K562 (cell line): ENCODE data around the gene GALNT7. TPM values are rescaled to one million over a fixed set of nuclear protein-coding genes. Genes with fewer than 3 reads are reported as not detected.
A peak's percentile ranks its signal among the peaks of the same experiment; 100 is the strongest.

Experiments
- CCNT2 ChIP-seq: IDR thresholded peaks from 2 replicates; pipeline ENCODE4 v1.6.1; 2011; ENCODE audit warnings: borderline replicate concordance, low read depth, mild to moderate bottlenecking, moderate library complexity, mixed read lengths, low read length; ENCODE audit not compliant: insufficient read length; ENCODE audit errors: extremely low read depth
- CREB1 ChIP-seq, 2 experiments: sonication (generic) in 1 of 2; formaldehyde crosslinking in 1 of 2; IDR thresholded peaks; 2 replicates each; pipeline versions ENCODE4 v1.6.1 to v1.8.0; 2012 to 2022; ENCODE audit warnings: inconsistent platforms in 1 of 2, mild to moderate bottlenecking in 1 of 2, missing genetic modification reagents in 1 of 2, moderate library complexity in 1 of 2
- CREM ChIP-seq: IDR thresholded peaks from 2 replicates; pipeline ENCODE4 v1.6.1; 2014; ENCODE audit warnings: antibody characterized with exemption, low read depth
- CTBP1 ChIP-seq: fragments of 450-650 bp; IDR thresholded peaks from 2 replicates; pipeline ENCODE4 v1.6.1; 2016; ENCODE audit warnings: borderline replicate concordance
- HDAC1 ChIP-seq, 2 experiments: fragments of 450-650 bp; IDR thresholded peaks; 2 replicates each; pipeline ENCODE4 v1.6.1; 2016 to 2017; ENCODE audit warnings: inconsistent platforms in 1 of 2, mild to moderate bottlenecking in 1 of 2, moderate library complexity in 1 of 2
- HDAC2 ChIP-seq: fragments of 450-650 bp; IDR thresholded peaks from 2 replicates; pipeline ENCODE4 v1.6.1; 2016; ENCODE audit warnings: mild to moderate bottlenecking
- HMGN3 ChIP-seq: IDR thresholded peaks from 2 replicates; pipeline ENCODE4 v1.6.1; 2011; ENCODE audit warnings: borderline replicate concordance, low read depth, mild to moderate bottlenecking, mixed read lengths, low read length; ENCODE audit not compliant: insufficient read length; ENCODE audit errors: extremely low read depth
- MAZ ChIP-seq, 2 experiments: fragments of 450-650 bp in 1 of 2; sonication (generic) in 1 of 2; formaldehyde crosslinking; IDR thresholded peaks in 1 of 2; conservative IDR thresholded peaks in 1 of 2; 2 replicates each; pipeline versions ENCODE4 v1.4.0 to v1.5.0; 2020; ENCODE audit warnings: mild to moderate bottlenecking in 1 of 2, missing genetic modification reagents in 1 of 2
- NFIC ChIP-seq: fragments of 450-650 bp; IDR thresholded peaks from 2 replicates; pipeline ENCODE4 v1.6.1; 2017; ENCODE audit warnings: mild to moderate bottlenecking, inconsistent platforms
- NR4A1 ChIP-seq, 2 experiments: fragments of 250-450 bp in 1 of 2; fragments of 450-650 bp in 1 of 2; sonication (Bioruptor Pico) in 1 of 2; IDR thresholded peaks; 2 replicates each; pipeline versions ENCODE4 v1.4.0 to v1.6.1; 2016 to 2020; ENCODE audit warnings: mild to moderate bottlenecking in 2 of 2, missing compliant biosample characterization in 1 of 2, missing genetic modification characterization in 1 of 2, moderate library complexity in 1 of 2
- SAP30 ChIP-seq: fragments of 200-600 bp; sonication (generic); IDR thresholded peaks from 2 replicates; pipeline ENCODE4 v1.6.1; 2012; ENCODE audit warnings: borderline replicate concordance, low read depth, mild to moderate bottlenecking, moderate library complexity, low read length, control low read depth, inconsistent platforms; ENCODE audit not compliant: insufficient read depth, poor library complexity, severe bottlenecking
- SRSF1 ChIP-seq: fragments of 200-400 bp; formaldehyde crosslinking; IDR thresholded peaks from 2 replicates; pipeline ENCODE4 v1.6.1; 2017; ENCODE audit warnings: mild to moderate bottlenecking, low read depth, low read length, moderate library complexity
- TAF1 ChIP-seq: IDR thresholded peaks from 2 replicates; pipeline ENCODE4 v1.6.1; 2011; ENCODE audit warnings: mild to moderate bottlenecking, low read length, moderate library complexity; ENCODE audit not compliant: insufficient read depth, control insufficient read depth, severe bottlenecking; ENCODE audit errors: extremely low read depth
- ZFX ChIP-seq: sonication (generic); formaldehyde crosslinking; IDR thresholded peaks from 2 replicates; pipeline ENCODE4 v1.8.0; 2022; ENCODE audit warnings: mild to moderate bottlenecking, missing genetic modification reagents, moderate library complexity
- polyA plus RNA-seq, 8 experiments: library from polyadenylated mRNA; depleted of rRNA in 4 of 8; stranded (reverse) in 5 of 8; unstranded in 3 of 8; fragments of >200 nt; fragmentation: Nextera tagmentation in 2 of 8; fragmentation: Illumina TruSeq in 1 of 8; extraction: Ambion mirVana in 2 of 8; extraction: Trizol in 1 of 8; gene quantifications; 2 replicates each; pipeline versions ENCODE4 v1.2.1 to v1.2.3, GENCODE V29; 2011 to 2014; ENCODE audit warnings: inconsistent platforms in 1 of 8, missing spikeins in 1 of 8
- total RNA-seq, 7 experiments: library from RNA; depleted of rRNA in 6 of 7; stranded (reverse); fragments of >200 nt in 6 of 7; fragmentation: Illumina TruSeq in 2 of 7; extraction: Trizol in 2 of 7; gene quantifications; 2 replicates each; pipeline versions ENCODE4 v1.2.1 to v1.2.3, GENCODE V29; 2011 to 2021; ENCODE audit warnings: low replicate concordance in 1 of 7
- TF ChIP-seq, protein P1 (sequence below), 2 experiments: fragments of 450-650 bp; IDR thresholded peaks; 2 replicates each; pipeline ENCODE4 v1.6.1; 2018; ENCODE audit warnings: mild to moderate bottlenecking in 2 of 2, low read depth in 1 of 2; ENCODE audit not compliant: partially characterized antibody in 2 of 2
- TF ChIP-seq, protein P2 (sequence below): sonication (generic); formaldehyde crosslinking; IDR thresholded peaks from 2 replicates; pipeline ENCODE4 v1.8.0; 2022; ENCODE audit warnings: missing genetic modification reagents, mild to moderate bottlenecking, moderate library complexity, borderline replicate concordance
- TF ChIP-seq, protein P3 (sequence below), 2 experiments: fragments of 450-650 bp; conservative IDR thresholded peaks; 2 replicates each; pipeline ENCODE4 v1.6.1; 2017; ENCODE audit warnings: mild to moderate bottlenecking in 2 of 2, moderate library complexity in 2 of 2

GALNT7 gene
- total and polyA plus RNA-seq, 9 of the 15 experiments (the other 6 are each of a cell fraction or from before 2014, with no cell fraction given): 16.7 to 38.7 (median 31.1) TPM

DNA sequence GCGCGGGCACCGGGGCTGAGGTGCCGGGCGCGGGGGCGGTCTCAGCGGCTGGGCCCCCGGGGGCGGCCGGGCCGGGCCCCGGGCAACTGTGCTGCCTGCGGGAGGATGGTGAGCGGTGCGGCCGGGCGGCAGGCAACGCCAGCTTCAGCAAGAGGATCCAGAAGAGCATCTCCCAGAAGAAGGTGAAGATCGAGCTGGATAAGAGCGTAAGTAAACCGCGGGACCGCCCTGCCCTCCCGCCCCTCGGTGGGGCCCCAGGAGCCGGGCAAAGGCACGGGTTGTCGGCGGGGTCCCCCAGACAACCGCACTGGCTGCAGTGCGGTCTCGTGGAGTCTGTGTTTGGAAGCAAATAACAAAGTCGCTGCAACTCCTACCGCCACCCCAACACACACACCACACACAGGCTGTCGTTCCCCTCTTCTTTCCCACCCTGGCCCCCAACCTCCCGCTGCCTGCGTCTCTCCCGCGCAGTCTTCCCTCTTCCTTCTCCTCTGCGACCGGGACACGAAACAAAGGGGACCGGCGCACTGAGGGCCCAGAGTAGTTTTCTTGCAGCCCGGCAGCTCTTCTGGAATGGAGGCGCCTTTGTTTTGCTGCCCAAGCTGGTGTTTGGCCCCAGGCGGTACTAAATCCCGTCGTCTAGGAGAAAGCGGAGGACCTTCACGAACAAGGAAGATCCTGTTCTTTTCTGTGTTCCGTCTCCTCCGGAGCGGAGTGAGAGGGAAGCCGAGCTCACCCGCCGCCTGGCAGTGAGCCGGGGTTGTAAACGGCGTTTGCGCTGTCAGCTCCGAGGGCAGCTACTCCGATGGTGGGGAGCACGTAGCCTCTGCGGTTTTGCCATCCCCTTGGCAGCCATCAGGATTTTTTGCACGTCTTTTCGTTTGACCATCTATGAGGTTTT is 202.9 kb downstream of the GALNT7 start (continued):
- TF ChIP-seq CCNT2 (peak; percentile 11), CTBP1 (0 out of 2 replicates have a peak, but pooled peaks have one; percentile 21), SAP30 (peak; percentile 15), HDAC2 (0 out of 2 replicates have a peak, but pooled peaks have one; percentile 23), MAZ (CRISPR knock-in tag; conservative IDR thresholded peaks at IDR 0.05 in 1 of 2, IDR thresholded peaks at IDR 0.05 in 1 of 2) (peak in 1 of 2 experiments; percentile 39; a peak in 1 of 4 replicates), CREB1 (IDR thresholded peaks at IDR 0.05) (no peak), CREB1 (CRISPR knock-in tag; IDR thresholded peaks at IDR 0.05) (peak; percentile 36; the same call in 1 of the 2 replicates), SRSF1 (0 out of 2 replicates have a peak, but pooled peaks have one; percentile 38), ZFX (no peak; the same call in 1 of the 2 replicates), TAF1 (peak; percentile 29), CREM (0 out of 2 replicates have a peak, but pooled peaks have one; percentile 11), HMGN3 (peak; percentile 20), NR4A1 (CRISPR knock-in tag; IDR thresholded peaks at IDR 0.05) (0 out of 2 replicates have a peak, but pooled peaks have one; percentile 32), NR4A1 (tag; IDR thresholded peaks at IDR 0.05) (no peak), HDAC1 (IDR thresholded peaks at IDR 0.05) (0 out of 4 replicates have a peak, but pooled peaks of 1 of the 2 experiments have one; percentile 53), NFIC (peak; percentile 22; the same call in 1 of the 2 replicates)
- TF ChIP-seq, protein P1, sequence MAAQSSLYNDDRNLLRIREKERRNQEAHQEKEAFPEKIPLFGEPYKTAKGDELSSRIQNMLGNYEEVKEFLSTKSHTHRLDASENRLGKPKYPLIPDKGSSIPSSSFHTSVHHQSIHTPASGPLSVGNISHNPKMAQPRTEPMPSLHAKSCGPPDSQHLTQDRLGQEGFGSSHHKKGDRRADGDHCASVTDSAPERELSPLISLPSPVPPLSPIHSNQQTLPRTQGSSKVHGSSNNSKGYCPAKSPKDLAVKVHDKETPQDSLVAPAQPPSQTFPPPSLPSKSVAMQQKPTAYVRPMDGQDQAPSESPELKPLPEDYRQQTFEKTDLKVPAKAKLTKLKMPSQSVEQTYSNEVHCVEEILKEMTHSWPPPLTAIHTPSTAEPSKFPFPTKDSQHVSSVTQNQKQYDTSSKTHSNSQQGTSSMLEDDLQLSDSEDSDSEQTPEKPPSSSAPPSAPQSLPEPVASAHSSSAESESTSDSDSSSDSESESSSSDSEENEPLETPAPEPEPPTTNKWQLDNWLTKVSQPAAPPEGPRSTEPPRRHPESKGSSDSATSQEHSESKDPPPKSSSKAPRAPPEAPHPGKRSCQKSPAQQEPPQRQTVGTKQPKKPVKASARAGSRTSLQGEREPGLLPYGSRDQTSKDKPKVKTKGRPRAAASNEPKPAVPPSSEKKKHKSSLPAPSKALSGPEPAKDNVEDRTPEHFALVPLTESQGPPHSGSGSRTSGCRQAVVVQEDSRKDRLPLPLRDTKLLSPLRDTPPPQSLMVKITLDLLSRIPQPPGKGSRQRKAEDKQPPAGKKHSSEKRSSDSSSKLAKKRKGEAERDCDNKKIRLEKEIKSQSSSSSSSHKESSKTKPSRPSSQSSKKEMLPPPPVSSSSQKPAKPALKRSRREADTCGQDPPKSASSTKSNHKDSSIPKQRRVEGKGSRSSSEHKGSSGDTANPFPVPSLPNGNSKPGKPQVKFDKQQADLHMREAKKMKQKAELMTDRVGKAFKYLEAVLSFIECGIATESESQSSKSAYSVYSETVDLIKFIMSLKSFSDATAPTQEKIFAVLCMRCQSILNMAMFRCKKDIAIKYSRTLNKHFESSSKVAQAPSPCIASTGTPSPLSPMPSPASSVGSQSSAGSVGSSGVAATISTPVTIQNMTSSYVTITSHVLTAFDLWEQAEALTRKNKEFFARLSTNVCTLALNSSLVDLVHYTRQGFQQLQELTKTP (IDR thresholded peaks at IDR 0.05; ENCODE audit: low read depth in 1 of 2, partially characterized antibody in 2 of 2): peak in 1 of 2 experiments; percentile 28
- TF ChIP-seq, protein P2, sequence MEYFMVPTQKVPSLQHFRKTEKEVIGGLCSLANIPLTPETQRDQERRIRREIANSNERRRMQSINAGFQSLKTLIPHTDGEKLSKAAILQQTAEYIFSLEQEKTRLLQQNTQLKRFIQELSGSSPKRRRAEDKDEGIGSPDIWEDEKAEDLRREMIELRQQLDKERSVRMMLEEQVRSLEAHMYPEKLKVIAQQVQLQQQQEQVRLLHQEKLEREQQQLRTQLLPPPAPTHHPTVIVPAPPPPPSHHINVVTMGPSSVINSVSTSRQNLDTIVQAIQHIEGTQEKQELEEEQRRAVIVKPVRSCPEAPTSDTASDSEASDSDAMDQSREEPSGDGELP (CRISPR knock-in tag): no peak; the same call in 1 of the 2 replicates
- TF ChIP-seq, protein P3, sequence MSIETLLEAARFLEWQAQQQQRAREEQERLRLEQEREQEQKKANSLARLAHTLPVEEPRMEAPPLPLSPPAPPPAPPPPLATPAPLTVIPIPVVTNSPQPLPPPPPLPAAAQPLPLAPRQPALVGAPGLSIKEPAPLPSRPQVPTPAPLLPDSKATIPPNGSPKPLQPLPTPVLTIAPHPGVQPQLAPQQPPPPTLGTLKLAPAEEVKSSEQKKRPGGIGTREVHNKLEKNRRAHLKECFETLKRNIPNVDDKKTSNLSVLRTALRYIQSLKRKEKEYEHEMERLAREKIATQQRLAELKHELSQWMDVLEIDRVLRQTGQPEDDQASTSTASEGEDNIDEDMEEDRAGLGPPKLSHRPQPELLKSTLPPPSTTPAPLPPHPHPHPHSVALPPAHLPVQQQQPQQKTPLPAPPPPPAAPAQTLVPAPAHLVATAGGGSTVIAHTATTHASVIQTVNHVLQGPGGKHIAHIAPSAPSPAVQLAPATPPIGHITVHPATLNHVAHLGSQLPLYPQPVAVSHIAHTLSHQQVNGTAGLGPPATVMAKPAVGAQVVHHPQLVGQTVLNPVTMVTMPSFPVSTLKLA (conservative IDR thresholded peaks at IDR 0.05): peak in 1 of 2 experiments; percentile 37; a peak in 1 of 4 replicates
